CD4-positive, alpha-beta T cell (primary cell): ENCODE data around the gene ASIP. TPM values are rescaled to one million over a fixed set of nuclear protein-coding genes. Genes with fewer than 3 reads are reported as not detected.
"Not testable (repeated sequence)": the region's sequence is repeated elsewhere in the genome, so short reads cannot be mapped to it uniquely, and the experiment has no call there.

ENCODE experiments used
- ATAC-seq: fragments of 200-7000 bp; cut with Tn5 transposase; one replicate; pipeline ENCODE4 v1.10.0; 2022; ENCODE audit warnings: mild to moderate bottlenecking; ENCODE audit not compliant: poor library complexity
- CTCF ChIA-PET: fragments of 350-600 bp; sonication (Branson Sonifier 250); formaldehyde crosslinking; loops from one replicate; lab custom pipeline; 2021; ENCODE audit warnings: antibody characterized with exemption, inconsistent platforms; lab: Charles Lee
- POLR2A ChIA-PET: fragments of 350-600 bp; sonication (Branson Sonifier 250); formaldehyde crosslinking; loops from one replicate; lab custom pipeline; 2021; ENCODE audit warnings: antibody characterized with exemption, inconsistent platforms; lab: Charles Lee
- DNase-seq, 14 experiments: peaks; one replicate each; pipeline ENCODE4 v3.0.0-alpha.2; 2013 to 2020; ENCODE audit warnings: mixed read lengths in 2 of 14
- H3K27ac ChIP-seq, 2 donors: one replicate each; pipeline versions ENCODE4 v1.5.1 to v1.7.0; 2013; ENCODE audit warnings: low read length in 2 of 2, low read depth in 1 of 2, mild to moderate bottlenecking in 1 of 2
- H3K27me3 ChIP-seq, 2 experiments: 1 replicate in 1 of 2; 2 replicates in 1 of 2; pipeline versions ENCODE4 v1.6.1 to v1.7.0; 2013; ENCODE audit warnings: low read length in 2 of 2, control low read depth in 1 of 2, mild to moderate bottlenecking in 1 of 2, moderate library complexity in 1 of 2; ENCODE audit not compliant: insufficient read depth in 2 of 2, control insufficient read depth in 1 of 2
- H3K36me3 ChIP-seq: one replicate; pipeline ENCODE4 v1.6.1; 2013; ENCODE audit warnings: low read length, control low read depth; ENCODE audit not compliant: insufficient read depth
- H3K4me1 ChIP-seq: one replicate; pipeline ENCODE4 v1.6.1; 2013; ENCODE audit warnings: low read length, control low read depth; ENCODE audit not compliant: insufficient read depth
- H3K4me3 ChIP-seq: one replicate; pipeline ENCODE4 v1.5.1; 2013; ENCODE audit warnings: mild to moderate bottlenecking, low read length, moderate library complexity
- H3K9me3 ChIP-seq, 2 experiments: 1 replicate in 1 of 2; 2 replicates in 1 of 2; pipeline versions ENCODE4 v1.6.1 to v1.7.0; 2013; ENCODE audit warnings: low read length in 2 of 2, mild to moderate bottlenecking in 2 of 2, control low read depth in 1 of 2, moderate library complexity in 1 of 2; ENCODE audit not compliant: control insufficient read depth in 1 of 2, insufficient read depth in 1 of 2
- H3K27ac Mint-ChIP-seq: one replicate; pipeline ENCODE4 v1.8.0; 2020; ENCODE audit warnings: mixed read lengths
- H3K27me3 Mint-ChIP-seq: one replicate; pipeline ENCODE4 v1.8.0; 2021; ENCODE audit warnings: mixed read lengths
- H3K36me3 Mint-ChIP-seq: one replicate; pipeline ENCODE4 v1.8.0; 2021; ENCODE audit warnings: low read depth, mixed read lengths
- H3K4me1 Mint-ChIP-seq: one replicate; pipeline ENCODE4 v1.8.0; 2021; ENCODE audit warnings: low read depth, mixed read lengths
- H3K4me3 Mint-ChIP-seq: one replicate; pipeline ENCODE4 v1.8.0; 2020; ENCODE audit warnings: mild to moderate bottlenecking, mixed read lengths
- H3K9me3 Mint-ChIP-seq: one replicate; pipeline ENCODE4 v1.8.0; 2020; ENCODE audit warnings: mixed read lengths
- CTCF ChIP-seq: fragments of 200-600 bp; IDR thresholded peaks from one replicate; pipeline ENCODE4 v1.8.0; 2022; ENCODE audit warnings: antibody characterized with exemption, mild to moderate bottlenecking
- intact Hi-C, 2 experiments: fragments of 100-400 bp; cut with DNase I in 1 of 2; cut with micrococcal nuclease in 1 of 2; formaldehyde crosslinking; loops; one replicate each; pipeline versions ENCODE4 v1.15.1 to v1.9.0; 2023 to 2025; cut with DNase I, micrococcal nuclease
- total RNA-seq, 174 experiments: library from RNA in 2 of 174; stranded (reverse) in 2 of 174; gene quantifications; one replicate each; pipeline ENCODE4 v1.2.3 and lab custom pipeline; 2021 to 2026

ASIP gene
- total RNA-seq, 2 experiments from 2014 or later, result not detected

- intact Hi-C loops, result no loop called here
- no peak overlapping the region for H3K4me3 Mint-ChIP-seq
- ChIA-PET CTCF (no interaction called here), POLR2A (no interaction called here)
- Histone ChIP-seq H3K4me3 (no peak overlapping the region), H3K36me3 (no peaks in the 10 kb centered on the region), H3K9me3 (peaks cover 4 to 13% of the 10 kb centered on the region in 2 experiments), H3K27ac (no peak overlapping the region), H3K27me3 (no peaks in the 10 kb centered on the region), H3K4me1 (peaks cover 7% of the 10 kb centered on the region)
- DNase-seq (no peak), ATAC-seq (no peak)
- TF ChIP-seq CTCF, result no peak
- H3K9me3 Mint-ChIP-seq, result peaks cover 13% of the 10 kb centered on the region
- H3K36me3 Mint-ChIP-seq, result no peaks in the 10 kb centered on the region
- H3K27ac Mint-ChIP-seq, result no peak overlapping the region
- H3K27me3 Mint-ChIP-seq, result no peaks in the 10 kb centered on the region
- peaks cover 21% of the 10 kb centered on the region for H3K4me1 Mint-ChIP-seq
Observed at GRCh38 chr20:34237942-34238341, 3.3 kb upstream of the ASIP start.

- H3K36me3 ChIP-seq, result no peaks in the 10 kb centered on the region
- intact Hi-C loops, result no loop called here
- H3K4me1 ChIP-seq, result peaks cover 7% of the 10 kb centered on the region
- H3K4me3 ChIP-seq, result no peak overlapping the region
- no peak overlapping the region for H3K27ac ChIP-seq
- Mint-ChIP-seq H3K27ac (peak overlapping the region; percentile 37), H3K4me3 (no peak overlapping the region), H3K36me3 (no peaks in the 10 kb centered on the region), H3K9me3 (peaks cover 13% of the 10 kb centered on the region), H3K4me1 (peaks cover 21% of the 10 kb centered on the region), H3K27me3 (no peaks in the 10 kb centered on the region)
- CTCF ChIA-PET, result no interaction called here
- DNase-seq (no peak), ATAC-seq (no peak)
- POLR2A ChIA-PET, result interaction anchor here (1.6 kb wide), 1 partner anchor 276 kb away, joined by 4 read pairs; the partner anchor contains the start of gene DYNLRB1
- no peaks in the 10 kb centered on the region for H3K27me3 ChIP-seq
- H3K9me3 ChIP-seq, result peaks cover 4 to 13% of the 10 kb centered on the region in 2 experiments
- no peak for TF ChIP-seq CTCF
Observed at GRCh38 chr20:34240121-34240520, 1.1 kb upstream of the ASIP start.

GRCh38 chr20:34242015-34242414, 792 bp downstream of the ASIP start:
- H3K9me3 ChIP-seq, result peaks cover 0 to 12% of the 10 kb centered on the region in 2 experiments
- ATAC-seq, H3K36me3 Mint-ChIP-seq, H3K27ac ChIP-seq, DNase-seq, H3K36me3 ChIP-seq, H3K27me3 Mint-ChIP-seq, CTCF ChIA-PET, H3K27me3 ChIP-seq, H3K4me1 ChIP-seq, POLR2A ChIA-PET, intact Hi-C loops, H3K27ac Mint-ChIP-seq, H3K4me3 ChIP-seq, H3K4me3 Mint-ChIP-seq: not testable (repeated sequence)
- H3K9me3 Mint-ChIP-seq, result peaks cover 13% of the 10 kb centered on the region
- peaks cover 21% of the 10 kb centered on the region for H3K4me1 Mint-ChIP-seq

- ATAC-seq (no peak), DNase-seq (no peak)
- CTCF ChIA-PET, result no interaction called here
- Histone ChIP-seq H3K27me3 (no peaks in the 10 kb centered on the region), H3K27ac (no peak overlapping the region), H3K9me3 (peaks cover 0 to 4% of the 10 kb centered on the region in 2 experiments), H3K4me3 (no peak overlapping the region), H3K36me3 (no peaks in the 10 kb centered on the region), H3K4me1 (peaks cover 7% of the 10 kb centered on the region)
- TF ChIP-seq CTCF, result no peak
- no peaks in the 10 kb centered on the region for H3K36me3 Mint-ChIP-seq
- intact Hi-C loops, result no loop called here
- peaks cover 6% of the 10 kb centered on the region for H3K9me3 Mint-ChIP-seq
- H3K4me1 Mint-ChIP-seq, result peaks cover 21% of the 10 kb centered on the region
- H3K27me3 Mint-ChIP-seq, result no peaks in the 10 kb centered on the region
- no peak overlapping the region for H3K27ac Mint-ChIP-seq
- no peak overlapping the region for H3K4me3 Mint-ChIP-seq
- POLR2A ChIA-PET, result no interaction called here
Observed at GRCh38 chr20:34242879-34243278, 1.7 kb downstream of the ASIP start.
